SU-DHL-6 (cell line): ENCODE data around the gene ZNF362.

ENCODE experiments used
- CTCF ChIP-seq: fragments of 200-600 bp; sonication (generic); IDR thresholded peaks from one replicate; pipeline ENCODE4 v1.5.1; 2017; ENCODE audit warnings: antibody characterized with exemption, mild to moderate bottlenecking, low read length, moderate library complexity; ENCODE audit not compliant: insufficient read depth, poor library complexity, severe bottlenecking
- EZH2phosphoT487 ChIP-seq: fragments of 200-600 bp; sonication (generic), shearing (Covaris generic); conservative IDR thresholded peaks from 2 replicates; pipeline ENCODE4 v1.6.1; 2018; ENCODE audit warnings: mild to moderate bottlenecking, antibody characterized with exemption, low read length, moderate library complexity, mixed read lengths

- no peak for TF ChIP-seq CTCF
- TF ChIP-seq EZH2phosphoT487: no peak
These were observed 14.4 kb upstream of the ZNF362 start for GRCh38 chr1:33241866-33242265.
